Fibroblast of gingiva (primary cell): ENCODE results near the gene CLCN7.
A peak's percentile ranks its signal among the peaks of the same experiment; 100 is the strongest.

Experiments
- DNase-seq: peaks from one replicate; pipeline ENCODE4 v3.0.0-alpha.2; 2011; ENCODE audit warnings: low read depth

The CLCN7 gene

GRCh38 chr16:1474796-1475551 is at the start of gene CLCN7:
Gene CLCN7 (minus strand): TSS chr16:1475028. CDS start chr16:1474974, 54 bp downstream.
- DNase-seq: peak; percentile 85

GRCh38 chr16:1524366-1524765 is 49.5 kb upstream of the CLCN7 start:
- no peak for DNase-seq

- DNase-seq: no peak
These were observed 48.9 kb upstream of the CLCN7 start for GRCh38 chr16:1523581-1524245.

GRCh38 chr16:1520461-1520860 is 45.6 kb upstream of the CLCN7 start:
- DNase-seq: no peak

GRCh38 chr16:1519831-1520230 is 45.0 kb upstream of the CLCN7 start:
- DNase-seq: no peak

GRCh38 chr16:1518626-1519135 is 43.9 kb upstream of the CLCN7 start:
- DNase-seq: no peak

GRCh38 chr16:1514507-1514906 is 39.7 kb upstream of the CLCN7 start:
- DNase-seq: no peak

- no peak for DNase-seq
These were observed 37.9 kb upstream of the CLCN7 start for GRCh38 chr16:1512774-1513173.

- DNase-seq: no peak
These were observed 37.1 kb upstream of the CLCN7 start for GRCh38 chr16:1511662-1512569.

- DNase-seq: no peak
These were observed 36.1 kb upstream of the CLCN7 start for GRCh38 chr16:1510941-1511351.

GRCh38 chr16:1510272-1510671 is 35.4 kb upstream of the CLCN7 start:
- no peak for DNase-seq

GRCh38 chr16:1509307-1510221 is 34.7 kb upstream of the CLCN7 start:
- no peak for DNase-seq

- no peak for DNase-seq
These were observed 33.8 kb upstream of the CLCN7 start for GRCh38 chr16:1508494-1509187.

- no peak for DNase-seq
These were observed 31.8 kb upstream of the CLCN7 start for GRCh38 chr16:1506494-1507213.

GRCh38 chr16:1505912-1506311 is 31.1 kb upstream of the CLCN7 start:
- no peak for DNase-seq

- no peak for DNase-seq
These were observed 30.4 kb upstream of the CLCN7 start for GRCh38 chr16:1505073-1505844.

- DNase-seq: no peak
These were observed 28.5 kb upstream of the CLCN7 start for GRCh38 chr16:1503110-1503955.
